WERI-Rb-1 (cell line): ENCODE measurements around the gene MRTFA.
"Not testable (repeated sequence)": the region's sequence is repeated elsewhere in the genome, so short reads cannot be mapped to it uniquely, and the experiment has no call there.

ENCODE experiments used
- DNase-seq: peaks from one replicate; pipeline ENCODE4 v3.0.0-alpha.2; 2020
- H3K27ac ChIP-seq: fragments of 250-450 bp; sonication (Bioruptor Pico); 2 replicates; pipeline ENCODE4 v1.5.1; 2020; ENCODE audit warnings: mild to moderate bottlenecking, moderate library complexity
- H3K27me3 ChIP-seq: fragments of 250-450 bp; sonication (Bioruptor Pico); 2 replicates; pipeline ENCODE4 v1.5.1; 2021; ENCODE audit warnings: mild to moderate bottlenecking, low read depth, moderate library complexity; ENCODE audit not compliant: insufficient read depth, severe bottlenecking
- H3K36me3 ChIP-seq: fragments of 250-450 bp; sonication (Bioruptor Pico); 2 replicates; pipeline ENCODE4 v1.5.1; 2020; ENCODE audit warnings: mild to moderate bottlenecking, moderate library complexity
- H3K4me3 ChIP-seq: 2 replicates; pipeline ENCODE4 v1.5.1; 2011; ENCODE audit warnings: low read depth, mild to moderate bottlenecking, control low read depth, low read length
- H3K9me3 ChIP-seq: fragments of 250-450 bp; sonication (Bioruptor Pico); 2 replicates; pipeline ENCODE4 v1.5.1; 2021; ENCODE audit warnings: mild to moderate bottlenecking, moderate library complexity; ENCODE audit not compliant: severe bottlenecking
- CTCF ChIP-seq: IDR thresholded peaks from 2 replicates; pipeline ENCODE4 v1.5.1; 2011; ENCODE audit warnings: low read depth, mild to moderate bottlenecking, control low read depth, inconsistent platforms, low read length

The MRTFA gene

GRCh38 chr22:40588726-40589125 lies 47.8 kb downstream of the MRTFA start:
- no peak for DNase-seq
- Histone ChIP-seq H3K27ac (no peak overlapping the region), H3K4me3 (no peak overlapping the region), H3K36me3 (peaks cover 22% of the 10 kb centered on the region), H3K9me3 (no peaks in the 10 kb centered on the region), H3K27me3 (no peaks in the 10 kb centered on the region)
- no peak for TF ChIP-seq CTCF

DNA sequence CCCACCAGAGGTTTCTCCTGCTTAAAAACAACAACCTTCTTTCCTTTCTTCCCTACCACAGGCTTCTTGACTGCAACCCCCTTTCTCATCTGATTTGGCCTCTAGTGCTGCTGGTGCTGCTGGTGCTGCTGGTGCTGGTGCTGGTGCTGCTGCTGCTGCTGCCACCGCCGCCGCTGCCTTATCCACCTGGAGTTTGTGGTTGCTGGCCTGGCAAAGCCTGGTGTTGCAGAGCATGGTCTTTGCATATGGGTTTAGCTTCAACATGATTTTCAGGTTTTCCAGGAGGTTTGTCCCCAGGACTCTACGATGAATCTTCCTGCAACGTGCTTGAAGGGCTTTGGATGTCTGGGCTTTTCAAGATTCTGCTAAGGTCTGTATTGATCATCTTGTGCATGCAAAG lies 49.7 kb downstream of the MRTFA start:
- no peak for DNase-seq
- no peak for TF ChIP-seq CTCF
- no peaks in the 10 kb centered on the region for H3K27me3 ChIP-seq
- H3K36me3 ChIP-seq = peaks cover 22% of the 10 kb centered on the region
- no peak overlapping the region for H3K27ac ChIP-seq
- H3K4me3 ChIP-seq = no peak overlapping the region
- peaks cover 3% of the 10 kb centered on the region for H3K9me3 ChIP-seq

- TF ChIP-seq CTCF = no peak
- DNase-seq = no peak
- Histone ChIP-seq H3K27me3 (no peaks in the 10 kb centered on the region), H3K27ac (no peak overlapping the region), H3K9me3 (peaks cover 3% of the 10 kb centered on the region), H3K4me3 (no peak overlapping the region), H3K36me3 (peaks cover 22% of the 10 kb centered on the region)
These were observed 51.2 kb downstream of the MRTFA start for GRCh38 chr22:40585310-40585751.

DNA sequence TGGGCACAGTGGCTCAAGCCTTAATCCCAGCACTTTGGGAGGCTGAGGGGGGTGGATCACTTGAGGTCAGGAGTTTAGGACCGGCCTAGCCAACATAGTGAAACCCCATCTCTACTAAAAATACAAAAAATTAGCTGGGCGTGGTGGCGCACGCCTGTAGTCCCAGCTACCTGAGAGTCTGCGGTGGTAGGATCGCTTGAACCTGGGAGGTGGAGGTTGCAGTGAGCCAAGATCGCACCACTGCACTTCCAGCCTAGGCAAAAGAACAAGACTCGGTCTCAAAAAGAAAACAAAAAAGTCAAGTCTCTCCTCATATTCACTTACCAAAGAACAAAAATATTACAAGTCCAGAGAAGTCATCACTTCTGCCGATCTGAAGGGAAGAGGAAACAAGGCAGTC lies 51.8 kb downstream of the MRTFA start:
- H3K27ac ChIP-seq, H3K4me3 ChIP-seq, DNase-seq, H3K27me3 ChIP-seq, H3K9me3 ChIP-seq: not testable (repeated sequence)
- H3K36me3 ChIP-seq = peaks cover 19% of the 10 kb centered on the region

DNA sequence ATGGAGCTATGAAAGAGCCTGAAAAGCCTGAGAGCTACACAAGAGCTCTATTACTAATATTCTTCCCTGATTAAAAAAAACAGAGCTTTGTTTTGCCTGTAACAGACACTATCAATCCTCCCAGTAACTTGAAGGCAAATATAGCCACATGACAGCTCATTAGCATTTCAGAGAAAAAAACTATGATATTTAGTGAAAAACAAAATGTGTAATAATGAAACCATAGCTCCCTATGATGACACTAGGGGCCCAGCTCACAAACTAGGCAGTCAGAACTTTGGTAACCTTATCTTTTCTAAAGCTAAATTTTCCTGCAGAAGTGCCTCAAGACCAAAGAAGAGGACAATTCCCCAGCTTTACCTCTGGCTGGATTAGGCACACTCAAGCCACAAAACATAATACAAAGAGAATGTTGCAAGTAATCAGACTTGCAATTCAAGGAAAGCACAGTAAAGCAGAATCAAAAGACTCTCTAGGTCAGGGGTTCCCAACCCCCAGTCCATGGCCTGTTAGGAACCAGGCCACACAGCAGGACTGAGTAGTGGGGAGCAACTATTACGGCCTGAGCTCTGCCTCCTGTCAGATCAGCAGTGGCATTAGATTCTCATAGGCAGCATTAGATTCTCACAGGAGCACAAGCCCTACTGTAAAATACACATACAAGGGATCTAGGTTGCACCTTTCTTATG lies 53.3 kb downstream of the MRTFA start:
- Histone ChIP-seq H3K4me3 (no peak overlapping the region), H3K36me3 (peaks cover 19% of the 10 kb centered on the region), H3K9me3 (peaks cover 3% of the 10 kb centered on the region), H3K27me3 (no peaks in the 10 kb centered on the region), H3K27ac (no peak overlapping the region)
- TF ChIP-seq CTCF = no peak
- no peak for DNase-seq

- no peak for TF ChIP-seq CTCF
- Histone ChIP-seq H3K36me3 (peaks cover 19% of the 10 kb centered on the region), H3K9me3 (peaks cover 3% of the 10 kb centered on the region), H3K27me3 (no peaks in the 10 kb centered on the region), H3K27ac (no peak overlapping the region), H3K4me3 (no peak overlapping the region)
- DNase-seq = no peak
These were observed 54.5 kb downstream of the MRTFA start for GRCh38 chr22:40582063-40582462.
